Natural killer cell (primary cell): ENCODE measurements around the gene ALPL. TPM values are rescaled to one million over a fixed set of nuclear protein-coding genes. Genes with fewer than 3 reads are reported as not detected.
"Not testable (repeated sequence)": the region's sequence is repeated elsewhere in the genome, so short reads cannot be mapped to it uniquely, and the experiment has no call there.

Source experiments
- ATAC-seq, 3 donors: fragments of 150-1000 bp in 2 of 3; fragments of 200-7000 bp in 1 of 3; cut with Tn5 transposase; 1 replicate in 1 of 3; 2 replicates in 2 of 3; pipeline ENCODE4 v1.10.0; 2021; ENCODE audit warnings: mild to moderate bottlenecking in 2 of 3, moderate library complexity in 2 of 3
- DNase-seq, 2 donors: peaks; one replicate each; pipeline versions ENCODE4 v3.0.0 to v3.0.0-alpha.2; 2013 to 2021; ENCODE audit warnings: mixed read lengths in 1 of 2
- H3K27ac ChIP-seq: one replicate; pipeline ENCODE4 v1.5.1; 2013; ENCODE audit warnings: mild to moderate bottlenecking, low read length
- H3K27me3 ChIP-seq: one replicate; pipeline ENCODE4 v1.6.1; 2013; ENCODE audit warnings: low read length; ENCODE audit not compliant: control insufficient read depth, insufficient read depth
- H3K36me3 ChIP-seq: one replicate; pipeline ENCODE4 v1.6.1; 2013; ENCODE audit warnings: low read length; ENCODE audit not compliant: control insufficient read depth, insufficient read depth
- H3K4me1 ChIP-seq: one replicate; pipeline ENCODE4 v1.6.1; 2013; ENCODE audit warnings: low read length; ENCODE audit not compliant: control insufficient read depth, insufficient read depth
- H3K4me3 ChIP-seq: one replicate; pipeline ENCODE4 v1.5.1; 2013; ENCODE audit warnings: low read length
- H3K9me3 ChIP-seq: one replicate; pipeline ENCODE4 v1.6.1; 2013; ENCODE audit warnings: low read length; ENCODE audit not compliant: control insufficient read depth, insufficient read depth
- H3K27ac Mint-ChIP-seq, 2 donors: one replicate each; pipeline ENCODE4 v1.8.0; 2022; ENCODE audit warnings: mild to moderate bottlenecking in 2 of 2, mixed read lengths in 2 of 2, moderate library complexity in 1 of 2
- H3K27me3 Mint-ChIP-seq, 2 donors: one replicate each; pipeline ENCODE4 v1.8.0; 2022; ENCODE audit warnings: low read depth in 2 of 2, mixed read lengths in 2 of 2
- H3K36me3 Mint-ChIP-seq: one replicate; pipeline ENCODE4 v1.8.0; 2022; ENCODE audit warnings: mixed read lengths
- H3K4me1 Mint-ChIP-seq, 2 donors: one replicate each; pipeline ENCODE4 v1.8.0; 2022; ENCODE audit warnings: mixed read lengths in 2 of 2
- H3K4me3 Mint-ChIP-seq: one replicate; pipeline ENCODE4 v1.8.0; 2022; ENCODE audit warnings: mild to moderate bottlenecking, moderate library complexity, mixed read lengths
- H3K9me3 Mint-ChIP-seq, 2 donors: one replicate each; pipeline ENCODE4 v1.8.0; 2022; ENCODE audit warnings: mixed read lengths in 2 of 2
- CTCF ChIP-seq: fragments of 200-600 bp; IDR thresholded peaks from one replicate; pipeline ENCODE4 v1.8.0; 2022; ENCODE audit warnings: antibody characterized with exemption
- WGBS: methylation state at CpG from one replicate; pipeline ENCODE4 v1.1.7; 2013; ENCODE audit warnings: missing lambda C conversion rate; ENCODE audit not compliant: insufficient coverage; 5-methylcytosine and 5-hydroxymethylcytosine counted together
- intact Hi-C: fragments of 100-400 bp; cut with micrococcal nuclease; formaldehyde crosslinking; loops from one replicate; pipeline ENCODE4 v1.14.2; 2022
- total RNA-seq, 4 donors: library from RNA; stranded (reverse); fragments of 120-200 nt in 1 of 4; gene quantifications; one replicate each; pipeline versions ENCODE4 v1.2.3 to v1.2.4, GENCODE V29; 2013 to 2022

Gene ALPL
- total RNA-seq, 3 donors from 2014 or later (not counting 1 experiment from before 2014, with no cell fraction given) = 2.4 TPM; not detected in 2

DNA sequence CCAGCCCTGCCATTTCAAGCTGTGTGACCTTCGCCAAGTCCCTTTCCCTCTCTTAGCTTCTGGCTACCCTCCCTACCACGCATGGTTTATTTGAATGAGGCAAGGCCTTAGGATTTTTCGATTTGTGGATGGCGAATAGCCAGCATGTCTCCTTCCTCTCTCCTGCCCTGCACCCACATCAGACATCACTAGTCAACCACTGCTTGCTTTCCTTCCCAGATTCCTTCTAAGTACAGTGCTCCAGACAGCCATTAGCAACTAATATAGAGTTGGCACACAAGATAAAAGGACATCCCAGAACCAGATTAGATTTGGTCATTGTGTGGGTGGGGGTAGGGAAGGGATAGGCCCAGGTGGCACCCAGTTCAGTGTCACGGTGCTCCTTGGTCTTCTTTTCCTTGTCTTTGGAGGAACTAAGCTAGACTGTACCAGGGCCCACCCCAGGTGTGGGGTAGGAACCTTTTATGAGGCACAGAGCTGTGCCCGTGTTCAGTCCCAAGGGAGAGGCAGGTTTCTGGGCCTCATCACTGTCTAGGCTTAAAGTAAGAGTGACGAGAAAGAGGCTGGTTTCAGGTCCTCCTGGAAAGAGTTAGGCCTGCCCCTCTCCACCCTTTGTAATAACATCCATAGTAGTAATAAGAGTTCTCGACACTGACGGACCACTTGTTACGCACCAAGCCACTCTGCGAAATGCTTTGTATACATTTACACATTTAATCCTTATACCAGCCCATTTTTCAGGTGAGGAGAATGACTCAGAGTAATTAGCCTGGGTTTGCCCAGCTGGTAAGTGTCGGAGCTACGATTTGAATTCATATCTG lies 8.6 kb downstream of the ALPL start:
- no peaks in the 10 kb centered on the region for H3K36me3 ChIP-seq
- H3K27ac Mint-ChIP-seq = no peak overlapping the region
- H3K9me3 ChIP-seq = no peaks in the 10 kb centered on the region
- DNase-seq = no peak
- ATAC-seq = no peak
- peaks cover 12% of the 10 kb centered on the region for H3K4me1 ChIP-seq
- no peak for TF ChIP-seq CTCF
- no peak overlapping the region for H3K4me3 ChIP-seq
- WGBS = 72% methylated on average over 12 of the region's 13 CpGs
- peak overlapping the region; percentile 26 for H3K27ac ChIP-seq
- no peaks in the 10 kb centered on the region for H3K4me1 Mint-ChIP-seq
- H3K4me3 Mint-ChIP-seq = no peak overlapping the region
- H3K27me3 ChIP-seq = no peaks in the 10 kb centered on the region
- H3K9me3 Mint-ChIP-seq = no peaks in the 10 kb centered on the region
- no peaks in the 10 kb centered on the region for H3K36me3 Mint-ChIP-seq
- intact Hi-C loops = no loop called here
- peaks cover 4 to 8% of the 10 kb centered on the region in 2 donors for H3K27me3 Mint-ChIP-seq

DNA sequence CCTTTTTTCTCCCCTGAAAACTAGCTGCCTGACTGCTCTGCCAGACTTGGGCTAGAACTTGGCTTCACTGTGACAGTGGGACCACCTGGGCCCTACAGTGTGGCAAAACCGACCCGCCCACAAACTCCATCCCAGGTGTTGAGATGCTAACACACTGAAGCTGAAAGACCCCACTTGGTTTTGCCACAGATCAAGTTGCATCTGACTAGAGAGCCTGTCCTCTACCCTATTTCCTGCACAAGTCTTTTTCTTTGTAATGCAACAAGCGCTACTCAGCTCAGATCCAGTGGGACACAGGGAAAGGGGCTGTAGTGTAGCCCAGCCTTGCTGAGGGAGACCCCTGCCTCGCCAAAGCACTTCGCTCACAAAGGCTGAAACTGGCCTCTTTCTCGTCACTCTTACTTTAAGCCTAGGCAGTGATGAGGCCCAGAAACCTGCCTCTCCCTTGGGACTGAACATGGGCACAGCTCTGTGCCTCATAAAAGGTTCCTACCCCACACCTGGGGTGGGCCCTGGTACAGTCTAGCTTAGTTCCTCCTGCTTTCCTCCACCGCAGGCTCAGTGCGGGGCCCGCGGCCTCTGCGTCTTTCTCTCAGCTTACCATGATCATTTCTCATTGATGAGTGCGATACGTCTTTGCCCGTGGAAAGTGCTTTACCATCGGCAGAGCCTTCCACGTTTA lies 9.7 kb downstream of the ALPL start:
- no peaks in the 10 kb centered on the region for H3K27me3 ChIP-seq
- no peak overlapping the region for H3K4me3 Mint-ChIP-seq
- no peaks in the 10 kb centered on the region for H3K4me1 Mint-ChIP-seq
- ATAC-seq = no peak
- H3K27me3 Mint-ChIP-seq = peaks cover 4 to 8% of the 10 kb centered on the region in 2 donors
- no peaks in the 10 kb centered on the region for H3K9me3 Mint-ChIP-seq
- DNase-seq = no peak
- TF ChIP-seq CTCF = no peak
- 83% methylated on average over 16 of the region's 16 CpGs for WGBS
- H3K4me3 ChIP-seq = no peak overlapping the region
- H3K27ac ChIP-seq = peak overlapping the region; percentile 42
- H3K27ac Mint-ChIP-seq = no peak overlapping the region
- H3K36me3 ChIP-seq = no peaks in the 10 kb centered on the region
- no peaks in the 10 kb centered on the region for H3K36me3 Mint-ChIP-seq
- H3K9me3 ChIP-seq = no peaks in the 10 kb centered on the region
- peaks cover 15% of the 10 kb centered on the region for H3K4me1 ChIP-seq
- intact Hi-C loops = no loop called here

- H3K36me3 ChIP-seq, DNase-seq, H3K4me1 Mint-ChIP-seq, H3K27ac ChIP-seq, H3K36me3 Mint-ChIP-seq, H3K27me3 Mint-ChIP-seq, H3K9me3 ChIP-seq, intact Hi-C loops, ATAC-seq, H3K27me3 ChIP-seq, H3K4me3 Mint-ChIP-seq, H3K27ac Mint-ChIP-seq, H3K4me3 ChIP-seq, H3K9me3 Mint-ChIP-seq: not testable (repeated sequence)
- H3K4me1 ChIP-seq = peaks cover 10% of the 10 kb centered on the region
- WGBS = 90% methylated on average over 11 of the region's 11 CpGs
These were observed 10.4 kb downstream of the ALPL start for GRCh38 chr1:21519486-21520070.
